GM12801 (cell line): Measurements from ENCODE around the gene MRPL43.

Experiments used
- TF ChIP-seq, protein P1 (sequence below): IDR thresholded peaks from one replicate; pipeline ENCODE4 v1.5.1; 2011; ENCODE audit warnings: control low read depth; ENCODE audit not compliant: insufficient read length; ENCODE audit errors: extremely low read depth

The MRPL43 gene

DNA sequence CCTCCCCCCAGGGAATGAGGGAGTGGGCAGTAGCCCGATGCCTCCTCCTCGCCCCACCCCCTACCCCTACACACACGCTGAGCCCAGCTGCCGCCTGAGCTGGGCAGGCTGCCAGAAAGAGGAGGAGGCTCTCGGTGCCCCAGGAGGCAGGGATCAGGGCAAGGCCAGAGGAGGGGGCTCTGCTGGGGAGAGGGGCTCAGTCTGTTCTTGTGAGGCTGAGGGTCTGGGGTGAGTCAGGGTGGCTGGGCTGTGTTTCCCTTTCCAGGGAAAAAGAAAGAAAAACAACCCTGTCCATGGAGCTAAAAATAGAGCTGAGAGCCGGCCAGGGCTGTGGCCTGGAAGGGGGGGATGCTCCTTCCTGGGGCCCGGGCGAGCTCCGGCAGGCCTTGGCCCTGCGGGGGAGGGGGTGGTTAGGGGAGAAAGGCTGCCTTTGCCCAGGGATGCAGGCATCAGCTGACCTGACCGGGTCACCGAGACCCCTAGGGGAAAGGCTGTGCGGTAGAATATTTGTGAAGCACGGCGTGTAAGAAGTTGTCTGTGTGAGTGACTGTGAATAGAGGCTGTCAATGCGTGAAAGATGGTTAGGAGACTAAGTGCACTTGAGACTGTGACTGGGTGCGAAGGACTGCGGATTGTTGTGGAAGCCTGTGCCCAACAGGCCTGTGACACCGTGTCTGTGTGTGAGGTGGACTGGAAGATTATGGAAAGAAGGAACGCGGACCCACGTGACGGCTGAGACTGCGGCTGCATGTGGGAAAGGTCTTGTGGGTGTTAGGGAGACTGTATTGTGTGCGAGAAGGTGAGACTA lies 11.1 kb upstream of the MRPL43 start:
- TF ChIP-seq, protein P1, sequence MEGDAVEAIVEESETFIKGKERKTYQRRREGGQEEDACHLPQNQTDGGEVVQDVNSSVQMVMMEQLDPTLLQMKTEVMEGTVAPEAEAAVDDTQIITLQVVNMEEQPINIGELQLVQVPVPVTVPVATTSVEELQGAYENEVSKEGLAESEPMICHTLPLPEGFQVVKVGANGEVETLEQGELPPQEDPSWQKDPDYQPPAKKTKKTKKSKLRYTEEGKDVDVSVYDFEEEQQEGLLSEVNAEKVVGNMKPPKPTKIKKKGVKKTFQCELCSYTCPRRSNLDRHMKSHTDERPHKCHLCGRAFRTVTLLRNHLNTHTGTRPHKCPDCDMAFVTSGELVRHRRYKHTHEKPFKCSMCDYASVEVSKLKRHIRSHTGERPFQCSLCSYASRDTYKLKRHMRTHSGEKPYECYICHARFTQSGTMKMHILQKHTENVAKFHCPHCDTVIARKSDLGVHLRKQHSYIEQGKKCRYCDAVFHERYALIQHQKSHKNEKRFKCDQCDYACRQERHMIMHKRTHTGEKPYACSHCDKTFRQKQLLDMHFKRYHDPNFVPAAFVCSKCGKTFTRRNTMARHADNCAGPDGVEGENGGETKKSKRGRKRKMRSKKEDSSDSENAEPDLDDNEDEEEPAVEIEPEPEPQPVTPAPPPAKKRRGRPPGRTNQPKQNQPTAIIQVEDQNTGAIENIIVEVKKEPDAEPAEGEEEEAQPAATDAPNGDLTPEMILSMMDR = no peak

DNA sequence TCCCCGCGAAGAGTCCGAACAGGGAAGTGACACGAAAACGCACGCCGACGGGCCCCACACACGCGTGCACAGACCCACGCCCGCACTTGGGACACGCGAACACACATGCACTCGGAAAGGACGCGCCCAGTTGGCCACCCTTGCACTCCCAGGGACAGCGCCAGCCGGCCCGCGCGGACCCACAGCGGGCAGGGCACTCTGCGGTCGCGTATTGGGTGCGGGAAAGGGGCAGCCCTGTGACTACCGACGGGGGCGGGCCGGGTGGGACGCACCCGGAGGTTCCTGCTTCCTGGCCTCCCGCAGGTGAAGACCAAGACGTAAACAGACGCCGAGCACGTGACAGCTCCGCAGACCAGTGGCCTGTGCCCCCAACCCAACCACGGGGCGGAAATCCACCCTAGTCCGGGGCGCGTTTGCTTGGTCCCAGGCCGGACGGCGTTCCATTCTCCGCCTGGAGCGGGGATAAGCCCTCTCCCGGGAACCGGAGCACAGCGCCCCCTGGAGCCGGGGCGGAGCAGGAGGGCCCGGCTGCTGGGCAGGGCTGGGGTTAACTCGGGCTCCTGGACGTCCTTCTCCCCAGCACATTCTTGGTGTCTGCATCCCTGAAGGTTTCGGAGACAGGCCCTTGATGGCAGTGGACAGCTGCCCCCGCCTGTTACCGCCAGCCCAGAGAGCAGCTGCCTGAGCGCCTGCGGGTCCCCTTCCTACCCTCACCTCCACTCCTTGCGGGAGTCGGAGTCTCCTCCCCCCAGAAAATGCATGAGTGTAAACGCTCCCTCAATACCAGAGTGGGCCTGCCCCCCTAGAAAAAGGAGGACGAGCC lies 10.3 kb upstream of the MRPL43 start:
- TF ChIP-seq, protein P1 = no peak

DNA sequence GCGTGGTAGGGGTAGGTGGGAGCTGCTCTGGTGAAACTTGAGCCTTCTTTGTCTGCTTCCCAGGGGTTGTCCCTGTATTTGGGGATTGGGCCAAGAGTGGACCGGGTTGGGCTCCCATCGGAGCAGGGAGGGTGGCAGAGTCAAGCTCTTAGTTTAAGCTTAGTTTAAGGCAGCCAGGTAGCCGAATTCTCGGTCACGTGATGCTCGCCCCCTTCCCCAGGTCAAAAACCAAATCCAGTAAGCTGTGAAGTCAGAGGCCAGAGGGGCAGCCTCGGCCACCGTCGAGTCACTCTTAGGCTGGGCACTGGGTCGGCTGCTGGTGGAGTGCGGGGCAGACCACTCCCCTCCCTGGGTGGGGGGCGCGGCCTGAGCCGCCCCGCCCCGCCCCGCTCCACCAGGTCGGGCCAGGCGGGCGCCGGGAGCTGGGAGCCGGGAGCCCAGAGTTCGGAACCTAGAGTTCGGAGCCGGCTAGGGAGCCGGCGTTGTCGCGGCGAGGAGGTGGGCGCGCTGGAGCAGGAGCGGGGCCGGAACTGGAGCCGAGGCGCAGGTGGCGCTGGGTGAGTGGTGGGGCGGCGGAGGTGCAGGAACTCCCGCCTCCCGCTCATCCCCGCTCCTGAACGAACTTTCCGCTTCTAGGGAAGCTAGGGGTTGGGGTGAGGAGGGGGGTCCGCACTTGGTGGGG lies 9.5 kb upstream of the MRPL43 start:
- TF ChIP-seq, protein P1 = no peak

DNA sequence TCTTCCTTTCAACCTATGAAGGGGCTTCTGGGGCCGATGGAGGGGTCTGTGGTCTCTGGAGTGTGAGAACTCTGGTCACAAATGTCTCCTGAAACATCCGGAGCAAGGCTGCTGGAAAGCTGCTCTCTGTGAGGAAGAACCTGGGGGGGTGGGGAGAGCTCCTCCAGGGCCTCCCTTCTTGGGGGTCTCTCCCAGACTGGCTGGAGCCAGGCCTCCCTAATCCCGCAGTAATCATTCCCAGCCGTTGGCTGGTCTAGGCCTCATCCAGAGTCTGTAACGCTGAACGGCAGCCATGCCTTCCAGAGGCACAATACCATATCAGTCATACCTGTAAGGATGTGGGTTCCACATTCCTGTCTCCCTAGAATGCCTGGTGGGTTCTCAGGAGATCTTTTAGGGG lies 7.9 kb upstream of the MRPL43 start:
- TF ChIP-seq, protein P1 = no peak

DNA sequence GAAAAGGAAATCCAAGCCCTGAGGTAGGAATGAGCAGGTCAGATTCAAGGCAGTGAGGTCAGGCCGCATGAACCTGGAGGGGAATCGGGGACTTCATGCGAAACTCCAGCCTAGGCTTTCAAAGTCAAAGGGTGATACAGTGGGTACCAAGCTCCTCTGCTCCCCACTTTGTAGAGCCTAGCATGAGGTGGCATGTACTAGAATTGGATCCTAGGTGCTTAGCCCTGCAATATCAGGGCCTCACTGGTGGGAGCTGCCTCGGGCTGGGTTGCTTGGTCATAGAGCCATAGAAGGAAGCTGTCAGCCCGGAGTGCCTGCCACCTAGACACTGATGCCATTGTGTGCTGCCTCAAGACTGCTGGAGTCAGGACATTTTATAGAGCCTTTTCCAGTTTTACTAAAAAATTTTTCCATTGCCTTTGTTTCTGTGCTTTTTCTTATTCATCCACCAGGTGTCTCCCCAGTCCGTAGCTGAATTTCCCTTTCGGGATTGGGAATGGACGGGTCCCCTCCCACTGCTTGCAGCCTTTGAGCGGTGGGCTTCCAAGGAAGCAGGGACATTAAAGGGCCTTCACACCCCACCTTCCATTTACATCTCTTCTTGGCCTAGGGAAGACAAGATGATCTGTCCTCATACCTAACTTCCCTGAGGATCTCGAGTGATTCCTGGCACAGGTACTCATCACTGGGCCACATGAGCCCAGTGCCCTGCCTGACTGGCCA lies 6.8 kb upstream of the MRPL43 start:
- TF ChIP-seq, protein P1 = no peak

DNA sequence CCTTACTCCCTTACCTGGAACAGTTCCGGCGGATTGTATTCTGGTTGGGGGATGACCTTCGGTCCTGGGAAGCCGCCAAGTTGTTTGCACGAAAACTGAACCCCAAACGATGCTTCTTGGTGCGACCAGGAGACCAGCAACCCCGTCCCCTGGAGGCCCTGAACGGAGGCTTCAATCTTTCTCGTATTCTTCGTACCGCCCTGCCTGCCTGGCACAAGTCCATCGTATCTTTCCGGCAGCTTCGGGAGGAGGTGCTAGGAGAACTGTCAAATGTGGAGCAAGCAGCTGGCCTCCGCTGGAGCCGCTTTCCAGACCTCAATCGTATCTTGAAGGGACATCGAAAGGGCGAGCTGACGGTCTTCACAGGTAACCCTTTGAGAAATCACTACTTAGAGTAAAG lies 1.8 kb upstream of the MRPL43 start:
- TF ChIP-seq, protein P1 = no peak
